DOHH2 (cell line): ENCODE measurements around the gene ARHGEF35.
"Not testable (repeated sequence)": the region's sequence is repeated elsewhere in the genome, so short reads cannot be mapped to it uniquely, and the experiment has no call there.

Experiments
- CTCF ChIP-seq: fragments of 200-600 bp; sonication (generic); IDR thresholded peaks from one replicate; pipeline ENCODE4 v1.5.1; 2014; ENCODE audit warnings: antibody characterized with exemption, mild to moderate bottlenecking, low read depth, low read length; ENCODE audit not compliant: poor library complexity, severe bottlenecking
- EZH2phosphoT487 ChIP-seq: fragments of 200-600 bp; sonication (generic); IDR thresholded peaks from 2 replicates; pipeline ENCODE4 v1.6.1; 2017; ENCODE audit warnings: borderline replicate concordance, mild to moderate bottlenecking, antibody characterized with exemption, low read length, moderate library complexity, mixed read lengths

DNA sequence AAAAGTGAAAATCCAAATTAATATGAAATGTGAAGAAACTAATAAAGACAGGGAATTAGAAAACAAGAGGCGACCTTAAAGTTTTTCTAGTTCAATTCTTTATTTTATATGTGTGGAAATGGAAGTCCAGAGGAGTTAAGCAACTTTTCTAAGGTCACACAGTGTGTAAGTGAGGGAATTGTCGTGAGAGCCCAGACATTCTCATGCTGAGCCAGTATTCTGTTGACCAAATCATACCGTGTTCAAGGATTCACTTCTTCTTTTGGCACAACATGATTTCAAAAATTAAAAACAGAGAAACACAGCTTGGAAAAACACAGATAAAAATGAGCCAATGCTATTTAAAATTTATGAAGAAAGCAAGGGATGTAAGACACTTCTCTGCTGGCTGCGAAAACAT is 31.2 kb upstream of the ARHGEF35 start:
- TF ChIP-seq CTCF, EZH2phosphoT487: not testable (repeated sequence)
